Activated CD4-positive, alpha-beta memory T cell treated with anti-CD3 and anti-CD28 coated beads for 36 hours (primary cell): ENCODE data around the gene FSD1L. TPM values are rescaled to one million over a fixed set of nuclear protein-coding genes. Genes with fewer than 3 reads are reported as not detected.

ENCODE experiments used
- CTCF ChIA-PET: fragments of 350-600 bp; sonication (Branson Sonifier 250); formaldehyde crosslinking; loops from one replicate; lab custom pipeline; 2021; ENCODE audit warnings: antibody characterized with exemption, inconsistent platforms; lab: Charles Lee
- POLR2A ChIA-PET: fragments of 350-600 bp; sonication (Branson Sonifier 250); formaldehyde crosslinking; loops from one replicate; lab custom pipeline; 2021; ENCODE audit warnings: antibody characterized with exemption; lab: Charles Lee
- DNase-seq: peaks from one replicate; pipeline ENCODE4 v3.0.0-alpha.2; 2020
- H3K27ac Mint-ChIP-seq: one replicate; pipeline ENCODE4 v1.8.0; 2021; ENCODE audit warnings: mixed read lengths
- H3K27me3 Mint-ChIP-seq: one replicate; pipeline ENCODE4 v1.8.0; 2021; ENCODE audit warnings: mixed read lengths
- H3K36me3 Mint-ChIP-seq: one replicate; pipeline ENCODE4 v1.8.0; 2021; ENCODE audit warnings: mixed read lengths
- H3K4me1 Mint-ChIP-seq: one replicate; pipeline ENCODE4 v1.8.0; 2021; ENCODE audit warnings: low read depth, mixed read lengths
- H3K4me3 Mint-ChIP-seq: one replicate; pipeline ENCODE4 v1.8.0; 2021; ENCODE audit warnings: mild to moderate bottlenecking, mixed read lengths
- H3K9me3 Mint-ChIP-seq: one replicate; pipeline ENCODE4 v1.8.0; 2021; ENCODE audit warnings: mixed read lengths
- intact Hi-C: fragments of 100-400 bp; cut with micrococcal nuclease; formaldehyde crosslinking; loops from one replicate; pipeline ENCODE4 v1.15.1; 2023
- total RNA-seq, 2 experiments: library from RNA; stranded (reverse); gene quantifications; one replicate each; pipeline ENCODE4 v1.2.3, GENCODE V29; 2021

FSD1L gene
- total RNA-seq, 2 experiments from 2014 or later: 3.2 to 3.6 TPM

- POLR2A ChIA-PET: no interaction called here
- Mint-ChIP-seq H3K4me3 (no peak overlapping the region), H3K27me3 (peaks cover 8% of the 10 kb centered on the region), H3K4me1 (peaks cover 4% of the 10 kb centered on the region), H3K36me3 (no peaks in the 10 kb centered on the region), H3K9me3 (no peaks in the 10 kb centered on the region), H3K27ac (no peak overlapping the region)
- CTCF ChIA-PET: interaction anchor here (0.9 kb wide), 1 partner anchor 259 kb away, joined by 5 read pairs; no protein-coding TSS in a partner anchor
- DNase-seq: no peak
- intact Hi-C loops: no loop called here
Measured at GRCh38 chr9:105418588-105419500, 29.0 kb upstream of the FSD1L start.

- intact Hi-C loops: no loop called here
- POLR2A ChIA-PET: no interaction called here
- no peaks in the 10 kb centered on the region for H3K9me3 Mint-ChIP-seq
- peaks cover 4% of the 10 kb centered on the region for H3K27me3 Mint-ChIP-seq
- no peaks in the 10 kb centered on the region for H3K36me3 Mint-ChIP-seq
- CTCF ChIA-PET: interaction anchor here (0.9 kb wide), 1 partner anchor 261 kb away, joined by 5 read pairs; no protein-coding TSS in a partner anchor
- H3K4me1 Mint-ChIP-seq: peaks cover 4% of the 10 kb centered on the region
- no peak overlapping the region for H3K27ac Mint-ChIP-seq
- DNase-seq: no peak
- H3K4me3 Mint-ChIP-seq: no peak overlapping the region
Measured at GRCh38 chr9:105419816-105420597, 27.8 kb upstream of the FSD1L start.

GRCh38 chr9:105421154-105421553 lies 26.7 kb upstream of the FSD1L start:
- intact Hi-C loops: no loop called here
- POLR2A ChIA-PET: no interaction called here
- Mint-ChIP-seq H3K27me3 (no peaks in the 10 kb centered on the region), H3K27ac (no peak overlapping the region), H3K9me3 (no peaks in the 10 kb centered on the region), H3K36me3 (no peaks in the 10 kb centered on the region), H3K4me1 (no peaks in the 10 kb centered on the region), H3K4me3 (no peak overlapping the region)
- no peak for DNase-seq
- CTCF ChIA-PET: no interaction called here

GRCh38 chr9:105421864-105422263 lies 26.0 kb upstream of the FSD1L start:
- H3K36me3 Mint-ChIP-seq: no peaks in the 10 kb centered on the region

GRCh38 chr9:105425816-105426433 lies 21.9 kb upstream of the FSD1L start:
- Mint-ChIP-seq H3K36me3 (no peaks in the 10 kb centered on the region), H3K27me3 (peaks cover 4% of the 10 kb centered on the region), H3K9me3 (no peaks in the 10 kb centered on the region), H3K4me1 (no peaks in the 10 kb centered on the region), H3K4me3 (no peak overlapping the region), H3K27ac (no peak overlapping the region)
- CTCF ChIA-PET: interaction anchor here (1.0 to 1.1 kb wide), 3 partner anchors 17 to 293 kb away, joined by 3 to 6 read pairs (median 3); no protein-coding TSS in a partner anchor
- DNase-seq: no peak
- intact Hi-C loops: loop anchor here (1.0 kb wide), 1 partner anchor 292 kb away; no protein-coding TSS in a partner anchor
- POLR2A ChIA-PET: no interaction called here

More at GRCh38 chr9:105421864-105422263, 26.0 kb upstream of the FSD1L start:
- POLR2A ChIA-PET: no interaction called here
- CTCF ChIA-PET: no interaction called here
- Mint-ChIP-seq H3K4me1 (no peaks in the 10 kb centered on the region), H3K4me3 (no peak overlapping the region), H3K27me3 (no peaks in the 10 kb centered on the region), H3K27ac (no peak overlapping the region), H3K9me3 (no peaks in the 10 kb centered on the region)
- DNase-seq: no peak
- intact Hi-C loops: no loop called here

GRCh38 chr9:105426657-105427056 lies 21.2 kb upstream of the FSD1L start:
- Mint-ChIP-seq H3K4me3 (no peak overlapping the region), H3K36me3 (no peaks in the 10 kb centered on the region), H3K27ac (no peak overlapping the region), H3K4me1 (no peaks in the 10 kb centered on the region), H3K27me3 (peaks cover 4% of the 10 kb centered on the region), H3K9me3 (no peaks in the 10 kb centered on the region)
- no peak for DNase-seq
- CTCF ChIA-PET: interaction anchor here (0.7 to 1.1 kb wide), 2 partner anchors 271 to 470 kb away, joined by 3 to 4 read pairs; no protein-coding TSS in a partner anchor
- intact Hi-C loops: loop anchor here (1.0 kb wide), 1 partner anchor 292 kb away; no protein-coding TSS in a partner anchor
- POLR2A ChIA-PET: no interaction called here

- no peak overlapping the region for H3K4me3 Mint-ChIP-seq
- H3K27me3 Mint-ChIP-seq: peaks cover 4% of the 10 kb centered on the region
- CTCF ChIA-PET: no interaction called here
- H3K9me3 Mint-ChIP-seq: no peaks in the 10 kb centered on the region
- H3K36me3 Mint-ChIP-seq: no peaks in the 10 kb centered on the region
- no peak overlapping the region for H3K27ac Mint-ChIP-seq
- H3K4me1 Mint-ChIP-seq: no peaks in the 10 kb centered on the region
- intact Hi-C loops: no loop called here
- no peak for DNase-seq
- POLR2A ChIA-PET: interaction anchor here (0.8 to 1.2 kb wide), 2 partner anchors 18 to 26 kb away, joined by 3 to 4 read pairs; no protein-coding TSS in a partner anchor
Measured at GRCh38 chr9:105431424-105432246, 16.2 kb upstream of the FSD1L start.

GRCh38 chr9:105432247-105432842 lies 15.5 kb upstream of the FSD1L start:
- Mint-ChIP-seq H3K27me3 (peaks cover 4% of the 10 kb centered on the region), H3K27ac (no peak overlapping the region), H3K4me3 (no peak overlapping the region), H3K9me3 (no peaks in the 10 kb centered on the region), H3K4me1 (no peaks in the 10 kb centered on the region), H3K36me3 (no peaks in the 10 kb centered on the region)
- intact Hi-C loops: no loop called here
- ChIA-PET POLR2A (no interaction called here), CTCF (no interaction called here)
- no peak for DNase-seq

GRCh38 chr9:105435453-105435852 lies 12.4 kb upstream of the FSD1L start:
- POLR2A ChIA-PET: no interaction called here
- Mint-ChIP-seq H3K27ac (no peak overlapping the region), H3K27me3 (peaks cover 4% of the 10 kb centered on the region), H3K4me3 (no peak overlapping the region), H3K9me3 (no peaks in the 10 kb centered on the region), H3K4me1 (no peaks in the 10 kb centered on the region), H3K36me3 (no peaks in the 10 kb centered on the region)
- DNase-seq: no peak
- intact Hi-C loops: no loop called here
- CTCF ChIA-PET: no interaction called here

GRCh38 chr9:105436783-105437182 lies 11.1 kb upstream of the FSD1L start:
- no peak for DNase-seq
- Mint-ChIP-seq H3K27me3 (no peaks in the 10 kb centered on the region), H3K4me3 (no peak overlapping the region), H3K36me3 (no peaks in the 10 kb centered on the region), H3K4me1 (no peaks in the 10 kb centered on the region), H3K9me3 (no peaks in the 10 kb centered on the region), H3K27ac (no peak overlapping the region)
- ChIA-PET CTCF (no interaction called here), POLR2A (no interaction called here)
- intact Hi-C loops: no loop called here

- intact Hi-C loops: no loop called here
- no peaks in the 10 kb centered on the region for H3K4me1 Mint-ChIP-seq
- CTCF ChIA-PET: no interaction called here
- H3K27ac Mint-ChIP-seq: no peak overlapping the region
- H3K4me3 Mint-ChIP-seq: no peak overlapping the region
- H3K27me3 Mint-ChIP-seq: no peaks in the 10 kb centered on the region
- H3K36me3 Mint-ChIP-seq: no peaks in the 10 kb centered on the region
- POLR2A ChIA-PET: no interaction called here
- no peaks in the 10 kb centered on the region for H3K9me3 Mint-ChIP-seq
- DNase-seq: no peak
Measured at GRCh38 chr9:105437704-105438103, 10.1 kb upstream of the FSD1L start.
